GM18526 (cell line): ENCODE results near the gene EXOC7.

ENCODE experiments used
- POLR2A ChIP-seq: IDR thresholded peaks from 3 replicates; pipeline ENCODE4 v1.6.1; 2011; ENCODE audit not compliant: insufficient read length; ENCODE audit errors: extremely low read depth

The EXOC7 gene

GRCh38 chr17:76131051-76131691 is 27.6 kb upstream of the EXOC7 start:
- no peak for TF ChIP-seq POLR2A

GRCh38 chr17:76130473-76130872 is 26.9 kb upstream of the EXOC7 start:
- no peak for TF ChIP-seq POLR2A

GRCh38 chr17:76125922-76126321 is 22.3 kb upstream of the EXOC7 start:
- no peak for TF ChIP-seq POLR2A

GRCh38 chr17:76125391-76125675 is 21.7 kb upstream of the EXOC7 start:
- no peak for TF ChIP-seq POLR2A

- TF ChIP-seq POLR2A = no peak
Measured at GRCh38 chr17:76124582-76125390, 21.2 kb upstream of the EXOC7 start.

GRCh38 chr17:76123749-76124581 is 20.4 kb upstream of the EXOC7 start:
- no peak for TF ChIP-seq POLR2A

GRCh38 chr17:76123191-76123499 is 19.6 kb upstream of the EXOC7 start:
- no peak for TF ChIP-seq POLR2A

GRCh38 chr17:76122431-76123190 is 19.0 kb upstream of the EXOC7 start:
- no peak for TF ChIP-seq POLR2A

GRCh38 chr17:76121932-76122430 is 18.4 kb upstream of the EXOC7 start:
- no peak for TF ChIP-seq POLR2A

GRCh38 chr17:76120658-76121008 is 17.0 kb upstream of the EXOC7 start:
- no peak for TF ChIP-seq POLR2A

- no peak for TF ChIP-seq POLR2A
Measured at GRCh38 chr17:76119409-76120371, 16.1 kb upstream of the EXOC7 start.

GRCh38 chr17:76115138-76115754 is 11.7 kb upstream of the EXOC7 start:
- no peak for TF ChIP-seq POLR2A

- TF ChIP-seq POLR2A = no peak
Measured at GRCh38 chr17:76111956-76112355, 8.4 kb upstream of the EXOC7 start.

- no peak for TF ChIP-seq POLR2A
Measured at GRCh38 chr17:76107509-76107908, 3.9 kb upstream of the EXOC7 start.
